GM18498 (cell line): ENCODE data around the gene KCNE5.
A peak's percentile ranks its signal among the peaks of the same experiment; 100 is the strongest.
"Not testable (repeated sequence)": the region's sequence is repeated elsewhere in the genome, so short reads cannot be mapped to it uniquely, and the experiment has no call there.

Experiments used
- ATAC-seq: cut with Tn5 transposase; IDR thresholded peaks from one replicate; pipeline ENCODE4 v1.9.1; 2021; ENCODE audit warnings: mild to moderate bottlenecking, moderate library complexity; ENCODE audit not compliant: unreplicated experiment

The KCNE5 gene, protein sequence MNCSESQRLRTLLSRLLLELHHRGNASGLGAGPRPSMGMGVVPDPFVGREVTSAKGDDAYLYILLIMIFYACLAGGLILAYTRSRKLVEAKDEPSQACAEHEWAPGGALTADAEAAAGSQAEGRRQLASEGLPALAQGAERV

DNA sequence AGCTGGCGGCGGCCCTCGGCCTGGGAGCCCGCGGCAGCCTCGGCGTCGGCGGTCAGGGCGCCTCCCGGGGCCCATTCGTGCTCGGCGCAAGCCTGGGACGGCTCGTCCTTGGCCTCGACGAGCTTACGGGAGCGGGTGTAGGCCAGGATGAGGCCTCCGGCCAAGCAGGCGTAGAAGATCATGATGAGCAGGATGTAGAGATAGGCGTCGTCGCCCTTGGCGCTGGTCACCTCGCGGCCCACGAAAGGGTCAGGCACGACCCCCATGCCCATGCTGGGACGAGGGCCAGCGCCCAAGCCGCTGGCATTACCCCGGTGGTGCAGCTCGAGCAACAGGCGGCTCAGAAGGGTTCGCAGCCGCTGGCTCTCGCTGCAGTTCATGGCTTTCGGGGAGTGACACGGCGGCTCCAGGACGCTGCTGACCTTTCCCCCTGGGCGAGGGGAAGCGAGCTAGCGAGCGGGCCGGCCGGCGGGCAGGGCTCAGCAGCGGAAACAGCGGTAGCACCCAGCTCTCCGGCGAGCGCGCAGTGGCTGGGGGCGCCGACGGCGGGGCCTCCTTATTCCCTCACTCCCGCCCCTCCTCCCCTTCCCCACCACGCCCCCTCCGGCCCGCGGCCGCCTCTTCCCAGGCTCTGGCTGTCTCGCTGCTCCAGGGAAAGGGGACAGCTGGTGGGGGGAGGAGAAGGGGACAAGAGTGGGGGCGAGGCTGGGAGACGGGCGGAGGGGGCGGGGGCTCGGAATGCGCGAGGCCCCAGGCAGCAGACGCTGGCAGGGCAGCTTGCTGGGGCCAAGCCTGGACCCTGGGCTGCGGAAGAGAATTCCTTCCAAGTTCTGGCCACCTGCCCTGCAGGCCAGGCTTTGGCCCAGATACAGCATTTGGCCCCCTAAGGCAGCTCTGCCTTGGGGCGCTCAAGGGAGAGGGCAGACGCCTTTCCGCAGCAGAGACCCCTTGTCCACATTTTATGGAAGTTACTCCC is at the start of gene KCNE5:
Gene KCNE5, minus strand, starts transcription at position 532 of the 976 bp plus-strand sequence. Its CDS starts 152 bp downstream, at position 380.
- no peak for ATAC-seq

DNA sequence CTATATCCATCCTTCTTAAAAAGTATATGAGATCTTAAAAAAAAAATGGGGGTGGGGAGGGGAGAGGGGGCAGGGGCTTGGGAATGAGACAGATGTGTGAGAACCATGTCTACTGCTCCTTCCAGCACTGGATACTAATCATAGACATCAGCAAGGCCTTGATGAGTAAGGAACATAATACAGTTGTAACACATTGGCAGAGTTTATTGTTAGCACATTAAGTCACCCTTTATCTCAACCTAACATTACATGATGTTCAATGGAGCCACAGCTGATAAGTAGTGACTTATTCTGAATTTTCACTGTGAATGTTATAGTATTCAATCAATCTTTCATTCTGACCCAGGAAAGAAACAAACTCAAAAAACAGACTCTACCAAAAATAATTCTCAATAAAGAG is 47.3 kb upstream of the KCNE5 start:
- ATAC-seq = no peak

DNA sequence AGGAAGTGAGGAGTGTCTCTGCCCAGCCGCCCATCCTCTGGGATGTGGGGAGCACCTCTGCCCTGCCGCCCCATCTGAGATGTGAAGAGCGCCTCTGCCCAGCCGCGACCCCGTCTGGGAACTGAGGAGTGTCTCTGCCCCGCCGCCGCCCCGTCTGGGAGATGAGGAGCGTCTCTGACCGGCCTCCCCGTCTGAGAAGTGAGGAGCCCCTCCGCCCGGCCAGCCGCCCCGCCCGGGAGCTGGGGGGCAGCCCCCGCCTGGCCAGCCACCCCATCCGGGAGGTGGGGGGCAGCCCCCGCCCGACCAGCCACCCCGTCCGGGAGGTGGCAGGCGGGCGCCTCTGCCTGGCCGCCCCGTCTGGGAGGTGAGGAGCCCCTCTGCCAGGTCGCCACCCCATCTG is 46.2 kb upstream of the KCNE5 start:
- not testable (repeated sequence) for ATAC-seq

DNA sequence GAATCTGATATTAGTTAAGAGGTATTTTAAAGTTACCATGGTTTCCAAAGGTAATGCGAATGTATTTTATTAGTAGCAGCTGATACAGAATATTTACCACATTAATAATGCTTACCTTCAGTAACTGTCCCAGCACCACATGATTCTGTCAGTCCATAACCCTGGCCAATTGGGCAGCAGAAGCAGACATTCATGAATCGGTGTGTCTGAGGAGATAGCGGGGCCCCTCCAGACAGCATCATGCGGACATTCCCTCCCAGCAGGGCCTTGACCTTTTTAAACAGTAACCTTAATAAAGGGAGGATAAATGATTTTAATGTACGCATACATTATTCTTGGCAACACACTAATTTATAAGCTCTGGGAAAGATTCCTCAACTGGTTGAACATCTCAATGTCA is 43.0 kb upstream of the KCNE5 start:
- ATAC-seq = no peak

DNA sequence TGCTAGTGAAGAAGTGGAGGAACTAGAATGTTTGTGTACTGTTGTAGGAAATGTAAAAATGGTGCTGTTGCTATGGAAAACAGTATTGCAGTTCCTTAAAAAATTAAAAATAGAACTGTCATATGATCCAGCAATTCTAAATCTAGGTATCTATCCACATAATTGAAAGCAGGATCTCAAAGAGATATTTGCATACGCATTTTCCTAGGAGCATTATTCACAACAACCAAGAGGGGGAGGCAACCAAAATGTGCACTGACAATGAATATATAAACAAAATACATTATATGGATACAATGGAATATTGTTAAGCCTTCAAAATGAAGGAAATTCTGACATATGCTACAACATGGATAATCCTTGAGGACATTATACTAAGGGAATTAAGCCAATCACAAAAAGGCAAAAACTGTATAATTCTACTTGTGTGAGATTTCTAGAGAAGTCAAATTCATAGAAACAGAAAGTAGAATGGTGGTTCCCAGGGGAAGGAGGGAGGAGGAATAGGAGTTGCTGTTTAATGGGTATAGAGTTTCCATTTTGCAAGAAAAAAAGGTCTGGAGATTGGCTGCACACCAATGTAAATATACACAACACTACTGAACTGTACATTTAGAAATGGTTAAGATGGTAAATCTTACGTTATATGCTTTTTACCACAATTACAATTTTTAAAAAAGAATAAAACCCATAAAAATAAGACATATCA is 35.6 kb upstream of the KCNE5 start:
- ATAC-seq = no peak

DNA sequence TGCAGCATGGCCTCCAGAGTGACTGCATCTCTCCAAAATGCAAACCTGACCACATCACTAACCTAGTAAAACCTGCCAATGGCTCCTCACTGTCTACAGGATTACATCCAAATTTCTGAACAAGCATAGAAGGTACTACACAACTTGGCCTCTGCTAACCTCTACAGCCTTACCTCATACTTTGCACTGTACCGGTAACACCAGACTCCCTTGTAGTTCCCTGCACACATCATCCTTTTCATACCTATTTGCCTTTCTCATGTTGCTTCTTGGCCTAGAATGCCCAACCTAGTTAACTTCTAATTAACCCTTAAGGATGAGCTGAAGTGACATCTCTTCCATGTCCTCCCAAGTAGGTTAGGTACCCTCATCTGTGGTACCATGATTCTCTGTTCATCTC is 33.4 kb upstream of the KCNE5 start:
- ATAC-seq = no peak

DNA sequence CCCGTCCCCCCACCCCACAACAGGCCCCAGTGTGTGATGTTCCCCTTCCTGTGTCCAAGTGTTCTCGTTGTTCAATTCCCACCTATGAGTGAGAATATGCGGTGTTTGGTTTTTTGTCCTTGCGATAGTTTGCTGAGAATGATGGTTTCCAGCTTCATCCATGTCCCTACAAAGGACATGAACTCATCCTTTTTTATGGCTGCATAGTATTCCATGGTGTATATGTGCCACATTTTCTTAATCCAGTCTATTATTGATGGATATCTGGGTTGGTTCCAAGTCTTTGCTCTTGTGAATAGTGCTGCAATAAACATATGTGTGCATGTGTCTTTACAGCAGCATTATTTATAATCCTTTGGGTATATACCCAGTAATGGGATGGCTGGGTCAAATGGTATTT is 32.4 kb upstream of the KCNE5 start:
- not testable (repeated sequence) for ATAC-seq

DNA sequence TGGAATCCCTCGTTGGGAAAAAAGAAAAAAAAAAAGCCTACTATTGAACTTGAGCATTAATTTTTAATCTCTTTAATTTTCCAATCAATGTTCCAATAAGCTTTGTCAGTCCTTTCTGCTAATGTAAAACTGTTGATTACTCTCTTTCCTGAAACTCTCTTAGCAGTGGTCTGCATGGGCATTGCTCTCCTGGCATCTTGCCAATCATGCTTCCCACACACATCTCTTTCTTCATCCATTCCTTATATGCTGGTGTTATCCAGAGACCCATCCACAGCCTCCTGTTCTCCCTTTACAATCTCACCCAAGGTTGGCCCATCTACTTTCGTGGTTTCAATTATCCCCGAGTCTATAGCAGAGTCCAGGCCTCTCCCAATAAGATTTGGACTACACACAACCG is 31.8 kb upstream of the KCNE5 start:
- no peak for ATAC-seq

DNA sequence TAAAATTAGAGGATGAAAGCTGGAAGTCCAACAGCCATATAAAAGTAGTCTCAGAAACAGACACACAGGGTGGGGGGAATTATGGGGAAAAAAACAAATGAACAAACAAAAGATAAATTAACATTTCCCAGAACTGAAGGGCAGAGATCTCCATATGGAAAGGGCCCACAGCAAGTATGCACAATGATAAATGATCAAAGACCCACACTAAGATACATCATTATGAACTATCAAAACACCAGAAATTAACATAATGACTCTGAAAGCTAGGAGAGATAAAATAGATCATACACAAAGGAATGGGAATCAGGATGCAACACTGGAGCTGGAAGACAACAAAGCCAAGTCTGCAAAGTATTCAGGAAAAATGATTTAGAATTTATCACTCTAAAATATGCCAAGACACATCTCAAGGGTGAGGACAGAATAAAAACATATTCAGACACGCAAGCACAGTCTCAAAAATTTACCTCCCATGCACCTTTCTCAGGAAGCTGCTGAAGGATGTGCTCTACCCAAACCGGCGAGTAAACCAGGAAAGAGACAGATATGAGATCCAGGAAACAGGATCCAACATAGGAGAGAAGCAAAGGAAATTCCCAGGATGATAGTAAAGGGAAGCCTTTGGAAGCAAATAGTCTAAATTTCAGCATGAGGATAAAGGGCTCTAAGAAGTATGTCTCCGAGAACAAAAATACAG is 30.7 kb upstream of the KCNE5 start:
- no peak for ATAC-seq

DNA sequence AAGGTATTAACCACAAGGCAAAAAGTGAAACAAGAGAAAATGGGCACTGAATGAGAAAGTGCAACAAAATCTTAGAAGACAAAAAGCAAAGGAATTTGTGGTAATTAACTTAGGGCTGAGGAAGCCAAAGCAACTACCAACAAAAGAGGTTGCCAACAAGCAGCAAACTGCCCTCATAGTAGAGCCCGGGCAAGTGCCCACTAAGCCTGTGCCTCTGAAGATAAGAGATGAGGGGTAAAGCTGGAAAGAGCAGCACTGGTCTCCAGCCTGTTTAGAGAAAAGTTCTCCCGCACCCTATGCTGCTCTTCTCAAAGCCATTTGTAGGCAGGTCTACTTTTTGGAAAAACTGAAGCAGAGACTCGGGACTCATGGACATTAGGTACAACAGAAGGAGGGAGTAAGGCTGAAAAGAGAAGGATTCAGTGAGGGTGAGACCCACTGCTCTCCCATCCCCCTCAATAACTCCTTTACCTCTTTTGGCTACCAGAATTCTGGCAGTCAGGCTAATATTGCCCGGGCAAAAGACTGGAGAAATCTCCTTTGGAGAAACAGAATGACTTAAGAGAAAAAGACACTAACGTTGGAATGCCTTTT is 29.6 kb upstream of the KCNE5 start:
- no peak for ATAC-seq

DNA sequence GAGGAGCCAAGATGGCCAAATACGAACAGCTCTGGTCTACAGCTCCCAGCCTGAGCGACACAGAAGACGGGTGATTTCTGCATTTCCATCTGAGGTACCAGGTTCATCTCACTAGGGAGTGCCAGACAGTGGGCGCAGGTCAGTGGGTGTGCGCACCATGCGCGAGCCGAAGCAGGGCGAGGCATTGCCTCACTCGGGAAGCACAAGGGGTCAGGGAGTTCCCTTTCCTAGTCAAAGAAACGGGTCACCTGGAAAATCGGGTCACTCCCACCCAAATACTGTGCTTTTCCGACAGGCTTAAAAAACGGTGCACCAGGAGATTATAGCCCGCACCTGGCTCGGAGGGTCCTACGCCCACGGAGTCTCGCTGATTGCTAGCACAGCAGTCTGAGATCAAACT is 19.7 kb upstream of the KCNE5 start:
- not testable (repeated sequence) for ATAC-seq

DNA sequence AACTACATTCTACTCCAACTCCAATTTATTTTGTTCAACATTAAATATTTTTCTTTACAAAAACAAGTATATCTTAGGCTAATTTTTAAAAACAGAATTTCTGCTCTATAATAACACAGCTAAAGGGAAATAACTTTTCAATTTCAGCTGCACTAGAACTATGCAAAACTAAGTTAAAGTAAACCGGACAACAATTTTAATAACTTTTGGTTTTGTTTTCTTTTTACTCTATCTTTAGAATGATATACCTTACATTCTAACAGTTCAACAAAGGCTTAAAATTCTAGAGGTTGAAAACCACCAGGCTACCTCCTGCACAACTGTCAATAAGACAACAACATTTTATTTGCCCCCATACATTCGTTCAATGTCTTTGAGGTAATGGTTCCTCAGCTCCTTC is 18.7 kb upstream of the KCNE5 start:
- ATAC-seq = peak; percentile 48

DNA sequence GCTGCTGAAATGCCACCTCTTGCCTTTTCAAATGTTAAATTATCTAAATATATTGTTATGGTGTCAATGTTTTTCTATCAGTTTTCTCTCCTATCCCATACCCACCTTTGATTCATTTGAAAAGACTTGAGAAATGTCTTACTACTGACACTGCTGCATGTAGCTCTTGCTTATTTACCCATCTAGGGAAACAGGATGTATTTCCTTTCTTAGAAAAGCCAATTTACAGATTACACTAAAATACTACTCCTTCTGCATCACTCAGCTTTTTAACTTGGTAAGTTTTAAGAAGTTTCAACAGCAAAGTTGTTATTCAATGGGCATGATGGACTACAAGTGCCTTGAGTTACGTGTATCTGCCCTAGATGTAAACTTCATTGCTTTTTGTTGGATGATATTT is 13.2 kb upstream of the KCNE5 start:
- no peak for ATAC-seq

DNA sequence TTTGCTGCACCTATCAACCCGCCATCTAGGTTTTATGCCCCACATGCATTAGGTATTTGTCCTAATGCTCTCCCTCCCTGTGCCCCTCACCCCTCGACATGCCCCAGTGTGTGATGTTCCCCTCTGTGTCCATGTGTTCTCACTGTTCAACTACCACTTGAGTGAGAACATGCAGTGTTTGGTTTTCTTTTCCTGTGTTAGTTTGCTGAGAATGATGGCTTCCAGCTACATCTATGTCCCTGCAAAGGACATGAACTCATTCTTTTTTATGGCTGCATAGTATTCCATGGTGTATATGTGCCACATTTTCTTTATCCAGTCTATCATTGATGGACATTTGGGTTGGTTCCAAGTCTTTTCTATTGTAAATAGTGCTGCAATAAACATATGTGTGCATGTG is 12.5 kb upstream of the KCNE5 start:
- ATAC-seq = not testable (repeated sequence)

DNA sequence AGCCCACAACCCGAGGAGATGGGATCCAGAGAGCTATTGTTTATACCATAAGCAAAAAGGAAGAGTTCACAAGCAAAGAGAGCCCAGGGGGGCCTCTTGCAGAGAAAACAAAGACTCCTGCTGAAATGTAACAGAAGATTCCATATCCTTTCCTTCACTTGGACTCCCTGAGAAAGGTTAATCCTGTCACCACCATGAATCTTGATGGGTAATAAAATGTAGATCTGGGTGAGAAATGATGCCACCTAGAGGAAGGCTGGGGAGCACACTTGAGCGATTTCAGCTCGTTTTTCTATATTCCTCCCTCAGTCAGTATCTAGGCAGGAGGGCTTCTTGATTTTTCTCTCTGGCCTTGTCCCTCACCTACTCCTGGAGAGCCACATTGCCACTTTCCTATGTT is 10.2 kb upstream of the KCNE5 start:
- no peak for ATAC-seq

DNA sequence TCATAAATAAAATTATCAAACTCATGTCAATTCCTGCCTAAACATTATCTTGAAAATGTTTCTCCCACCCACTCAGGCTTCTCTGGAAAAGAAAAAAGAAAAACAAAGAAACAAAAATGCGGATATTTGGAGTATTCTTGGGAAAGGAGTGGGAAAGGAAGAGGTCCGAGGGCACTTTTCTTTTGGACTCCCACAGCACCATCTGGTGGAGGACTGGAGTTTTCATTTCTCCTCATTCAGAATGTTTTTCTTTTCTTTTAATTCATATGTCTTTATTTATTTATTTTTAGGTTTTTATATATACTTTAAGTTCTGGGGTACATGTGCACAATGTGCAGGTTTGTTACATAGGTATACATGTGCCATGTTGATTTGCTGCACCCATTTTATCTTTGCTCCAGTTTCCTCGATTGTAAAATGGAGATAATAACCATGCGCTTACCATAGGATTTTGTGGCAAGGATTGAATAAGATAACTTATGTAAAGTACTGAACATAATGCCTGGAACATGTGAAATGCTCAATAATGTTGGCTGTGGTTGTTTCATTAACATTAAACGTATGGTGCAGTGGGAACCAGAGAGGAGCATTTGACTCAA is 8.0 kb upstream of the KCNE5 start:
- no peak for ATAC-seq

DNA sequence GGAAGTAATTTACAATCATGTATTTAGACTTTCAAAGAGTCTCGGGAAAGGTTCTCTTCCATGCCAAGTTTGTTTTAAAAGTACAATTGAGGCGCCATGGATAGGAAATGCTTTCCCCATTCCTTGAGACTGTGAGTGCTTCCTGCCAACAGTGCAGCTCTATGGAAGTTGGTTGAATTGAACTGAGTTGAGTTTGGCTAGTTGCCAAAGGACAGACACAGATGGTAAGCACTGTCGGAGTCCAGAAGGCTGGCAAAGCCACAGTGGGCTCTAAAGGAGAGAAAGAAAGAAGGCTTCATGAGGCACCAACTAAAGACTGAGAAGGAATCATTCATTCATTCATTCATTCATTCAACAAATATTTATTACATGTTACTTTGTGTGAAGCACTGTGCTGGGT is 4.3 kb upstream of the KCNE5 start:
- ATAC-seq = no peak

DNA sequence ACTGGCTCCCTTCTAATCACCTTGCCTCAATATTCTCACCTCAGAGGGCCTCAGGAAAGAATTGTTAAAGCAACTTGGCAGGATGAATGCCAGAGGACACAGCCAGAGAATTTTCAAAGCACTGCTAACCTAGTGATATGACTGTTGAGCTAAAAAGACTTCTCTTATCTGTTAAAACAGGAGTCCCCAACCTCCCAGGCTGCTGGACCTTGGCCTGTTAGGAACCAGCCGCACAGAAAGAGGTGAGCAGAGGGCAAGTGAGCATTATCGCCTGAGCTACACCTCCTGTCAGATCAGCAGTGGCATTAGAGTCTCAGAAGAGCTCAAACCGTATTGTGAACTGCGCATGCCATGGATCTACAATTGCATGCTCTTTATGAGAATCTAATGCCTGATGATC is 1.7 kb upstream of the KCNE5 start:
- ATAC-seq = no peak

DNA sequence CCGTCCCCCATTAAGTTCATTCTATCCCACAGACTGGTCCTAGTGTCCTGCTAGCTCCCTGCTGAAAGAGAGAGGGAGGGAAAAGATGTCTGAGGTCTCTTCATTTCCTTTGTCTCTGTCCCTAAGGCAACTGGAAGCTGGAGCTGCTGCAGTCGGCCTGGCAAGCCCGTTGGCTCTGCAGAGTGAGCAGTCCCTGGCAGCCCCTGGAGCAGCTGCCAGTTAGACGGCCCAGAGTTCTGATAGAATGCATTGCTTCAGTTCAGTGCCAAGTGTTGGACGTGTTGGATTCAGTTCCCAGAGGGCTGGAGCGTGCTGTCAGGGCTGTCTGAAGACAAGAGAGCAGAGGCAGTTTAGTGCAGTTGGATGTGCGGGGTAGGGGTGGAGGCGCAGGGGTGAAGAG is 975 bp downstream of the KCNE5 start:
- ATAC-seq = no peak

DNA sequence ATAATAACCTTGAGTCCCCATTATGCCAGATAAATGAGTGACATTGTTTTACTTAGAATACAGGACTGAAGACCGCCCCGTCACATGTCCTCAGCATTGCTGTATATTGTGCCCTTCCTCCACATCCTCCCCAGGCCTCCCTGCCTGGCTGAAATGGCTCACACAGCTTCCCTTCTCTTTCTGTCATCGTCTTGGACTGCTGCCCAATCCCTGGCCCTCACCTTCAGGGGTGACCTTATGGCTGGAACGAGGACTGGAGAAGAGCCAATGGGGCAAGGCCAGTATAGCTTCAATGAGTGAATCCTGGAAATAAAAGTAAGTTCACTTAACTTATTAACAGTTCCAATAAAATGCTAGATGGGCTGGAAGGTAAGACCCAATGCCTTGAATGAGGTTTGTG is 2.7 kb downstream of the KCNE5 start:
- no peak for ATAC-seq
